SK-N-MC (cell line): ENCODE measurements around the gene TTLL1.

Experiments
- EZH2 ChIP-seq: fragments of 200-600 bp; sonication (generic); IDR thresholded peaks from one replicate; pipeline ENCODE4 v1.6.1; 2017; ENCODE audit warnings: antibody characterized with exemption
- FOXP2 ChIP-seq: optimal IDR thresholded peaks from 2 replicates; pipeline ENCODE3; 2011; ENCODE audit warnings: mild to moderate bottlenecking, moderate library complexity; ENCODE audit not compliant: insufficient read depth; ENCODE audit errors: extremely low read length, control extremely low read depth
- POLR2AphosphoS5 ChIP-seq: IDR thresholded peaks from 2 replicates; pipeline ENCODE4 v1.6.1; 2012; ENCODE audit warnings: mild to moderate bottlenecking, low read depth, low read length, borderline replicate concordance

- TF ChIP-seq EZH2 (no peak), POLR2AphosphoS5 (no peak), FOXP2 (no peak)
Observed at GRCh38 chr22:43004362-43005035, 84.7 kb downstream of the TTLL1 start.
